SU-DHL-6 (cell line): ENCODE measurements around the gene TANC1.

Experiments used
- H2AFZ ChIP-seq: fragments of 200-600 bp; sonication (generic); 2 replicates; pipeline ENCODE4 v1.6.1; 2014; ENCODE audit warnings: low read depth, mild to moderate bottlenecking, moderate library complexity, mixed read lengths, antibody characterized with exemption, low read length; ENCODE audit not compliant: severe bottlenecking
- H3F3A ChIP-seq: fragments of 200-600 bp; shearing (Covaris generic); 2 replicates; pipeline ENCODE4 v1.6.0; 2016; ENCODE audit warnings: antibody characterized with exemption, mild to moderate bottlenecking; ENCODE audit not compliant: insufficient read depth
- H3K27ac ChIP-seq: fragments of 200-600 bp; sonication (generic); 2 replicates; pipeline ENCODE4 v1.5.1; 2016; ENCODE audit warnings: low read depth, mild to moderate bottlenecking, low read length, moderate library complexity, mixed read lengths
- H3K27me3 ChIP-seq: fragments of 200-600 bp; sonication (generic), shearing (Covaris generic); 2 replicates; pipeline ENCODE4 v1.6.0; 2014; ENCODE audit warnings: mild to moderate bottlenecking, low read length
- H3K36me3 ChIP-seq: fragments of 200-600 bp; sonication (generic); 2 replicates; pipeline ENCODE4 v1.6.1; 2014; ENCODE audit warnings: mild to moderate bottlenecking, low read length, mixed read lengths
- H3K4me2 ChIP-seq: fragments of 300-600, 200-600 bp; shearing (Covaris generic), sonication (generic); 2 replicates; pipeline ENCODE4 v1.6.0; 2014; ENCODE audit warnings: low read length, low read depth, mild to moderate bottlenecking; ENCODE audit not compliant: poor library complexity, severe bottlenecking
- H3K4me3 ChIP-seq: fragments of 200-600 bp; sonication (generic); 2 replicates; pipeline ENCODE4 v1.5.1; 2014; ENCODE audit warnings: antibody characterized with exemption, low read length, mild to moderate bottlenecking, mixed read lengths; ENCODE audit not compliant: insufficient read depth, poor library complexity, severe bottlenecking
- H3K79me2 ChIP-seq: fragments of 200-600 bp; sonication (generic); 2 replicates; pipeline ENCODE4 v1.6.1; 2014; ENCODE audit warnings: mild to moderate bottlenecking, low read length, moderate library complexity; ENCODE audit not compliant: insufficient read depth
- H3K9ac ChIP-seq: fragments of 200-600 bp; sonication (generic); 2 replicates; pipeline ENCODE4 v1.7.0; 2014; ENCODE audit warnings: mild to moderate bottlenecking, low read length
- H3K9me2 ChIP-seq: fragments of 200-600 bp; sonication (generic); replicated peaks from 2 replicates; pipeline ENCODE4 v1.6.1; 2014; ENCODE audit warnings: low read length; ENCODE audit not compliant: insufficient read depth
- H3K9me3 ChIP-seq: fragments of 200-600 bp; sonication (generic); 2 replicates; pipeline ENCODE4 v1.6.1; 2014; ENCODE audit warnings: low read length, mixed read lengths; ENCODE audit not compliant: insufficient read depth
- H4K20me1 ChIP-seq: fragments of 200-600 bp; sonication (generic); 2 replicates; pipeline ENCODE4 v1.6.1; 2014; ENCODE audit warnings: low read depth, mild to moderate bottlenecking, antibody characterized with exemption, low read length, moderate library complexity, mixed read lengths
- CTCF ChIP-seq: fragments of 200-600 bp; sonication (generic); IDR thresholded peaks from one replicate; pipeline ENCODE4 v1.5.1; 2017; ENCODE audit warnings: antibody characterized with exemption, mild to moderate bottlenecking, low read length, moderate library complexity; ENCODE audit not compliant: insufficient read depth, poor library complexity, severe bottlenecking
- EZH2phosphoT487 ChIP-seq: fragments of 200-600 bp; sonication (generic), shearing (Covaris generic); conservative IDR thresholded peaks from 2 replicates; pipeline ENCODE4 v1.6.1; 2018; ENCODE audit warnings: mild to moderate bottlenecking, antibody characterized with exemption, low read length, moderate library complexity, mixed read lengths

TANC1 gene

DNA sequence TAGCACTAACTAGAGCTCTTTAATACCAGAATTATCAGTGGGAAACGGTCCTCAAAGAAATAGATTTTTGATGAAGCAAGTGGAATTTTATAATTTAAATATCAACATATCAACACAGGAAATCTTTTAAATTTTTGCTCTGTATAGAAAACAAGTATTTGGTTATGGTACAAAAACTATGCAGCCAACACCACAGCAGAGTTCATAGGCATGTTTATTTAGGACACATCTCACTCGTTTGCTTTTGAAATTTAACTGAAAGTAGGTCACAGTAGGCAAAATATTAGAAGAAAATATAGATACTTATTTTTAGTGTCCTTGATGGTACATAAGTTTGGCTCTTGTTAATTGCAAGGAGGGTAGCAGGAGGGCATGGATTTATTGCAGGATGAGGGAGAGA is 34.3 kb upstream of the TANC1 start:
- Histone ChIP-seq H3K4me2 (no peak overlapping the region), H3K9me3 (no peaks in the 10 kb centered on the region), H2AFZ (no peak overlapping the region), H3K4me3 (no peak overlapping the region), H3K9ac (no peak overlapping the region), H4K20me1 (no peaks in the 10 kb centered on the region), H3K27me3 (no peaks in the 10 kb centered on the region), H3F3A (no peaks in the 10 kb centered on the region), H3K79me2 (no peaks in the 10 kb centered on the region), H3K9me2 (no peaks in the 10 kb centered on the region), H3K36me3 (no peaks in the 10 kb centered on the region), H3K27ac (no peak overlapping the region)
- no peak for TF ChIP-seq CTCF
- TF ChIP-seq EZH2phosphoT487: no peak

- Histone ChIP-seq H3K9me3 (no peaks in the 10 kb centered on the region), H3F3A (no peaks in the 10 kb centered on the region), H3K79me2 (no peaks in the 10 kb centered on the region), H3K27me3 (no peaks in the 10 kb centered on the region), H2AFZ (no peak overlapping the region), H3K9ac (no peak overlapping the region), H3K4me3 (no peak overlapping the region), H3K4me2 (no peak overlapping the region), H3K36me3 (no peaks in the 10 kb centered on the region), H4K20me1 (no peaks in the 10 kb centered on the region), H3K27ac (no peak overlapping the region), H3K9me2 (no peaks in the 10 kb centered on the region)
- TF ChIP-seq CTCF: no peak
- TF ChIP-seq EZH2phosphoT487: no peak
Observed at GRCh38 chr2:158935617-158936016, 32.8 kb upstream of the TANC1 start.

- Histone ChIP-seq H4K20me1 (no peaks in the 10 kb centered on the region), H2AFZ (no peak overlapping the region), H3K36me3 (no peaks in the 10 kb centered on the region), H3K27me3 (no peaks in the 10 kb centered on the region), H3K9me2 (no peaks in the 10 kb centered on the region), H3K9me3 (no peaks in the 10 kb centered on the region), H3K79me2 (no peaks in the 10 kb centered on the region), H3K27ac (no peak overlapping the region), H3F3A (no peaks in the 10 kb centered on the region), H3K9ac (no peak overlapping the region), H3K4me3 (no peak overlapping the region), H3K4me2 (no peak overlapping the region)
- TF ChIP-seq EZH2phosphoT487: no peak
- TF ChIP-seq CTCF: no peak
Observed at GRCh38 chr2:158936978-158937377, 31.5 kb upstream of the TANC1 start.

GRCh38 chr2:158940356-158940755 is 28.1 kb upstream of the TANC1 start:
- Histone ChIP-seq H3K27me3 (no peaks in the 10 kb centered on the region), H4K20me1 (no peaks in the 10 kb centered on the region), H3F3A (no peaks in the 10 kb centered on the region), H3K9ac (no peak overlapping the region), H3K36me3 (no peaks in the 10 kb centered on the region), H3K4me2 (no peak overlapping the region), H3K9me2 (no peaks in the 10 kb centered on the region), H3K4me3 (no peak overlapping the region), H3K79me2 (no peaks in the 10 kb centered on the region), H3K27ac (no peak overlapping the region), H2AFZ (no peak overlapping the region), H3K9me3 (no peaks in the 10 kb centered on the region)
- TF ChIP-seq CTCF (no peak), EZH2phosphoT487 (no peak)
